Neural progenitor cell (in vitro differentiated cells): Measurements from ENCODE around the gene ZNRD2.

ENCODE experiments used
- EZH2 ChIP-seq: fragments of 200-600 bp; sonication (generic); IDR thresholded peaks from 2 replicates; pipeline ENCODE4 v1.6.1; 2017; ENCODE audit warnings: antibody characterized with exemption, mild to moderate bottlenecking, moderate library complexity
- TF ChIP-seq, protein P1 (sequence below): fragments of 200-600 bp; sonication (generic); IDR thresholded peaks from 2 replicates; pipeline ENCODE4 v1.5.1; 2017; ENCODE audit warnings: antibody characterized with exemption, mild to moderate bottlenecking

- TF ChIP-seq, protein P1, sequence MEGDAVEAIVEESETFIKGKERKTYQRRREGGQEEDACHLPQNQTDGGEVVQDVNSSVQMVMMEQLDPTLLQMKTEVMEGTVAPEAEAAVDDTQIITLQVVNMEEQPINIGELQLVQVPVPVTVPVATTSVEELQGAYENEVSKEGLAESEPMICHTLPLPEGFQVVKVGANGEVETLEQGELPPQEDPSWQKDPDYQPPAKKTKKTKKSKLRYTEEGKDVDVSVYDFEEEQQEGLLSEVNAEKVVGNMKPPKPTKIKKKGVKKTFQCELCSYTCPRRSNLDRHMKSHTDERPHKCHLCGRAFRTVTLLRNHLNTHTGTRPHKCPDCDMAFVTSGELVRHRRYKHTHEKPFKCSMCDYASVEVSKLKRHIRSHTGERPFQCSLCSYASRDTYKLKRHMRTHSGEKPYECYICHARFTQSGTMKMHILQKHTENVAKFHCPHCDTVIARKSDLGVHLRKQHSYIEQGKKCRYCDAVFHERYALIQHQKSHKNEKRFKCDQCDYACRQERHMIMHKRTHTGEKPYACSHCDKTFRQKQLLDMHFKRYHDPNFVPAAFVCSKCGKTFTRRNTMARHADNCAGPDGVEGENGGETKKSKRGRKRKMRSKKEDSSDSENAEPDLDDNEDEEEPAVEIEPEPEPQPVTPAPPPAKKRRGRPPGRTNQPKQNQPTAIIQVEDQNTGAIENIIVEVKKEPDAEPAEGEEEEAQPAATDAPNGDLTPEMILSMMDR, result no peak
- TF ChIP-seq EZH2, result no peak
These were observed 29.1 kb downstream of the ZNRD2 start for GRCh38 chr11:65599216-65599954.
